Endothelial cell of umbilical vein (primary cell): ENCODE results near the gene P2RX3.

Source experiments
- POLR2A ChIP-seq: IDR thresholded peaks from 2 replicates; pipeline ENCODE4 v1.6.1; 2012; ENCODE audit warnings: low read depth, mild to moderate bottlenecking, control low read depth, low read length
- TF ChIP-seq, protein P1 (sequence below), 2 donors: IDR thresholded peaks; 1 replicate in 1 of 2; 2 replicates in 1 of 2; pipeline ENCODE4 v1.5.1; 2011; ENCODE audit warnings: low read length in 2 of 2, mild to moderate bottlenecking in 2 of 2, moderate library complexity in 2 of 2, control low read depth in 1 of 2, inconsistent platforms in 1 of 2, low read depth in 1 of 2; ENCODE audit not compliant: insufficient read depth in 1 of 2; ENCODE audit errors: extremely low read depth in 1 of 2

DNA sequence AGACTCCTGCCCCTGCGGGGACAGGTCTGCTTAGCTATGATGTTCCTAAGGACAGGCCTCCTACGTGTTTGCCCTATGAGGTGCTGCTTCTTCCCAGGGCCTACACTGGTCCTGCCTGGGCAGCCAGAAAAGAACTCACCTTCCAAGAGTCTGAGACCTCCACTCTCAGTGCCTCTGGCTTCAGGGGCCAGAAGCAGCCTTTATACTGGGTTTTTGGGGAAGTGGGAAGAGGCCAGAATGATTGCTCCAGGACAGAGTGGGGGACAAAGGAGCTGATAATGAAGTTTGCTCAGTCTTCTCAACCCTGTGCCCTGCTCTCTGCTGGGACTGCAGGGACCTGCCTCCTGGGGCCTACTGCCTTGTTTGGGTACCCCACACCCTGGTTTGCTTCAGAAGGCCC is 42.8 kb downstream of the P2RX3 start, which contains the start of gene PRG3:
- no peak for TF ChIP-seq POLR2A
- TF ChIP-seq, protein P1, sequence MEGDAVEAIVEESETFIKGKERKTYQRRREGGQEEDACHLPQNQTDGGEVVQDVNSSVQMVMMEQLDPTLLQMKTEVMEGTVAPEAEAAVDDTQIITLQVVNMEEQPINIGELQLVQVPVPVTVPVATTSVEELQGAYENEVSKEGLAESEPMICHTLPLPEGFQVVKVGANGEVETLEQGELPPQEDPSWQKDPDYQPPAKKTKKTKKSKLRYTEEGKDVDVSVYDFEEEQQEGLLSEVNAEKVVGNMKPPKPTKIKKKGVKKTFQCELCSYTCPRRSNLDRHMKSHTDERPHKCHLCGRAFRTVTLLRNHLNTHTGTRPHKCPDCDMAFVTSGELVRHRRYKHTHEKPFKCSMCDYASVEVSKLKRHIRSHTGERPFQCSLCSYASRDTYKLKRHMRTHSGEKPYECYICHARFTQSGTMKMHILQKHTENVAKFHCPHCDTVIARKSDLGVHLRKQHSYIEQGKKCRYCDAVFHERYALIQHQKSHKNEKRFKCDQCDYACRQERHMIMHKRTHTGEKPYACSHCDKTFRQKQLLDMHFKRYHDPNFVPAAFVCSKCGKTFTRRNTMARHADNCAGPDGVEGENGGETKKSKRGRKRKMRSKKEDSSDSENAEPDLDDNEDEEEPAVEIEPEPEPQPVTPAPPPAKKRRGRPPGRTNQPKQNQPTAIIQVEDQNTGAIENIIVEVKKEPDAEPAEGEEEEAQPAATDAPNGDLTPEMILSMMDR (IDR thresholded peaks at IDR 0.05; ENCODE audit: extremely low read depth in 1 of 2, insufficient read depth in 1 of 2, low read depth in 1 of 2, low read length in 2 of 2), result no peak
